GM21576 (cell line): ENCODE measurements around the gene FAM200B.
A peak's percentile ranks its signal among the peaks of the same experiment; 100 is the strongest.

Experiments used
- ATAC-seq: cut with Tn5 transposase; IDR thresholded peaks from one replicate; pipeline ENCODE4 v1.9.1; 2021; ENCODE audit warnings: mild to moderate bottlenecking, moderate library complexity; ENCODE audit not compliant: unreplicated experiment

FAM200B gene

GRCh38 chr4:15681372-15682241 lies at the start of gene FAM200B:
Gene FAM200B (plus strand): TSS chr4:15681827. CDS start chr4:15686978, 5,151 bp downstream.
- ATAC-seq: peak; percentile 92

DNA sequence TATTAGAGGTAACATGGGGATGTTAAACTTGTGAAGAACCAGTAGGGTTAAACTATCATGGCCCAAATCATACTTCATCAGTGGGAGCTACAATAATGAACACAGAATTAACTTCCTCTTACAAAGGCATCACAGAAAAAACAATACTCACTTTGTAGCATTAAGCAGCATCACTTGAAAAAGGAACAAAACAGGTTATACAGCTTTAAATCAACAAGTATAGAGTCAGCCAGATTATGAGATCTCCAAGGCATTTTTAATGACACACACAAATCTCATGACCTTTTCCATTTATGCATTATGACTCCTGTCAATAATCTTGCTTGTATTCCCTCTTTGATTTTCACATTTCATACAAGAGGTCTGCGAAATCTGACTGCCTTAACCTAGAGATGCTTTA lies 44.8 kb upstream of the FAM200B start:
- ATAC-seq: no peak

DNA sequence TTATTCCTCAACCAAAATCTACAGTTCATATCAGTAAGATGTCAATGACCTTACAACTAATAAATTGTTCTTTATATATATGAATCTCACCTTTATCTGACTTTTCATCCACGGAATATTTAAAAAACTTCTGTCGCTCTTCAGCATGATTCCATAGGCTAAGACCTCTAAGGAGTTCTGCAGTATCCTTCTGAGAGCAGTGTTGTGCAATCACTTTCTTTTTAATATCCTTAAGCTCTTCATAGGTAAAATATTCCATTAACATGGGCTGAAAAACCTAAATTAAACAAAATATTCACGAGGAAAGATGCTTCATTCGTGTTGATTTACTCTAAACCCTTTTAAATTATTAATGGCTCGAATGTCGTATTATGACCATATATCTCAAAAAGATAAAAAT lies 43.2 kb upstream of the FAM200B start:
- no peak for ATAC-seq

DNA sequence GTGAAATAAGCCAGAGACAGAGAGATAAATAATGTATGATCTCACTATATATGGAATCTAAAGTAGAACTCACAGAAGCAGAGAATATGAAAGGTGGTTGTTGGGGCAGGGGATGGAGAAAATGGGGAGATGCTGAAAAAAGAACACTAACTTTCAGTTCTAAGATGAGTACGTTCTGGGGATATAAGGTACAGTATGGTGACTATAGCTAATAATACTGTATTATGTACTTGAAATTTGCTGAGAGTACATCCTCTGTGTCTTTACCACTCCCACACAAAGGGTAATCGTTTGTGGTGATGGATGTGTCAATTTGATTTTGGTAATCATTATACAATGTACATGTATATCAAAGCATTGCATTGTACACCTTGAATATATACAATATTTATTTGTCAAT lies 33.0 kb upstream of the FAM200B start:
- no peak for ATAC-seq

DNA sequence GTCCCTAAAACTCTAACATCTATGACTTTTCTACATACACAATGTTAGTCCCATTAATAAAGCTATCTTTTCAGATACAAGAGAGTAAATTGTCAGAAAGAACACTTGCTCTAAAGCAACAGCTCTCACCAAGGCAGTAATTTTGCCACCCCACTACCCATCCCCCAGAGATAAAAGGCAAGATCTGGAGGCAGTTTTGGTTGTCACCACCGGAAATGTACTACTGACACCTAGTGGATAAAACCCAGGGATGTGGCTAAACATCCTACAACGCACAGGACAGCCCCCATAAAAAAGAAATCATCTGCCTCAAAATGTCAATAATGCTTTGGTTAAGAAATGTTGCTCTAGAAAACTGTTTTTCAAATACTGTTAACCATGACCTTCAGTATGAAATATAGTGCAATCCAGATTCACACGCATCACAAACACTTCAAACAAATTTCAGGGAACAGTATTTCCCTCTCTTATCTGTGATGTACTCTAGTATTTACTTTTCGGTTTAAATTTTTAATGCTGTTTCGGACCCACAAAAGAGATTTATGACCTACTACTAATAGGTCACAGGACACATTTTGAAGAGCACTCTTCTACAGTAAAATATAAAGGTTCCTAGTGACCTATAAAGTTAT lies 31.6 kb upstream of the FAM200B start:
- ATAC-seq: peak; percentile 39

GRCh38 chr4:15651676-15652075 lies 30.0 kb upstream of the FAM200B start:
- ATAC-seq: no peak

DNA sequence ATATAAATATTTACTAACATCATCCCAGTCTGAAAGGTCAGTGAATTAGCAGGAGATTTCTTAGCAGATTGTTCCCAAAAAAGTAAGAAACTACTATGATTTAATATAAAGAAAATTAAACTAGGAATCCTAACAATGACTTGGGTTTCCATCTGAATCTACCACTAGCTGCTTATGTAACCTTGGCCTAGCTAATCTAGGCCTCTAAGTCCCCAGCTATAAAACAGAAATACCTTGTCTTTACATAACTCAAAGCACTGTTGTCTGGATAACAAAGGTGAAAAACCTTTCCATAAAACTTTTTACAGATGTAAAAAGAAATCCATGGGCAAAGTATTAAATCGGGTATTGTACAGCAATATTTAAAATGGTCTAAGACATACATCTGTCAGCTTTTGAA lies 29.4 kb upstream of the FAM200B start:
- no peak for ATAC-seq

DNA sequence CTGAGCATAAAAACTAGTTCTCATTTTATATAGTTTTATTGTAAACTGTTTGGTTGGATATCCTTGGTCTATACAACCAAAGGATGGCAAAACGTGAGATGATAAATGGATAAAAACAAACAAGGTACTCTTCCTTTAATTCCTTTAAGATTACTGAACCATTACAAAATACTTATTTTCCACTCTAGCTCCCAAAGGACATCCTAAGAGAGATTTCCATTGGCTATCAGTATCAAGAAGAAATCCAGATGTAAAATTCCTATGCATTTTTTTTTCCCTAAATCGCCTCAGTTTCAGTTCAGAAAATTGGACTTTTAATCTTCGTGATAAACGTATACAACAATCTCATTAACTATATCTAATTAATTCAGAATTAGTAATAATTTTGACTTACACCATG lies 28.8 kb upstream of the FAM200B start:
- no peak for ATAC-seq

- no peak for ATAC-seq
Measured at GRCh38 chr4:15653420-15653819, 28.2 kb upstream of the FAM200B start.

- ATAC-seq: peak; percentile 20
Measured at GRCh38 chr4:15653864-15654592, 27.6 kb upstream of the FAM200B start.

- peak; percentile 40 for ATAC-seq
Measured at GRCh38 chr4:15654593-15655222, 26.9 kb upstream of the FAM200B start.

DNA sequence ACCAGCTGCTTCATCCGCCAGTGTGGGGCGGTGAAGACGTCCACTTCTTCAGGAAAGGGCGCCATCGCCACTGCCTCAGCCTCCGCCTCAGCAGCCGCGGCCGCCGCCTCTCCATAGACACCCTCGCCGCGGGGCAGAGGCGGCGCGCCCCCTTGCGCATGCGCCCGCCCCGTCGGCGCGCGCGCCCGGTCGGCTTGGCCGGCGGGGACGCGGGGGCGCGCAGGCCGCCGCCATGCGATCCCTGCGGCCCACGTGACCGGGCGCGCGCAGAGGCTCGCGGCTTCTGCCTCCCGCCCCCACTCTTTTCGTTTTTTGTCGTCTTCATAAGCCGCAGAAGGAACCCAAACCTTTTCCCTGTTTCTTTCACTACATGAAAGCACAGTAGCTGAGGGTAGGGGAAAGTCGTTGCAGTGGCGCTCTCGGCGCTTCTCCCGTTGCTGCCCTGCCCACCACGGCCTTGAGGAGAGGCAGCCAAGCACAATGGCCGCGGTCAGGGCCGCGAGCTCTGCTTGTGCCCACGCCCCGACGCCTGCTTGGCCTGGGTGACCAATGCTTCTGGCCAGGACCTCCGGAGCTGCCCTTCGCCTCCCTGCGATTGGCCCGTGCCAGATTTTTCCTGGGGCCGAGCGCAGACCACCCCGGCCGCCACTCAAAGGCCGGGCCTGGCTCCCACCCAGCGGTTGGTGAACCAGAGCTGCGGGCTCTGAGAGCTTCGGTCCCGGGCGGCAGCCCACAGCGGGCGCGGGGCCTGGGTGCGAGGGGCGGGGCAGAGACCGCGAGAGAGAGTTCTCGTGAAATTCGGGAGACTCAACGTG lies 26.2 kb upstream of the FAM200B start, which contains the start of gene FBXL5:
FBXL5 (minus strand) TSS at position 135 of the 815 bp plus-strand sequence; CDS start at position 65, 70 bp downstream.
- peak; percentile 61 for ATAC-seq

GRCh38 chr4:15656038-15656470 lies 25.6 kb upstream of the FAM200B start:
- no peak for ATAC-seq

DNA sequence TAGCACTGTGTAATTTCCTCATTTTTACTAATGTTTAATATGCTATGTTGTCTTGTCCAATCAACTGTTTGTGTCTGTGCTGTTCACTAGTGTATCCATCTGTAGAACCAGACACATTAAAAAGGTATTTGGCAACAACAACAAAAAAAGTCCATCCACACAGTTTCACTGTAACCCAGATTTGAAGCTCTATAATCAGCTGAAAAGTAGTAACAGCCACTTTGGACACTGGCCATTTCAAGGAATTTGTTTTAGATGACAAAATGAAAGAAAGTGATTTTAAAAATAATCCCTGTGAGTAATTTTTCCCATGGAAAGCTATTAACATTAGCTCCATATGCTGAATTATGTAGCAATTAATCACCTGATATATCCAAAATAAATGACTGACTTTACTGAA lies 24.3 kb upstream of the FAM200B start:
- no peak for ATAC-seq

- no peak for ATAC-seq
Measured at GRCh38 chr4:15658136-15658770, 23.4 kb upstream of the FAM200B start.

DNA sequence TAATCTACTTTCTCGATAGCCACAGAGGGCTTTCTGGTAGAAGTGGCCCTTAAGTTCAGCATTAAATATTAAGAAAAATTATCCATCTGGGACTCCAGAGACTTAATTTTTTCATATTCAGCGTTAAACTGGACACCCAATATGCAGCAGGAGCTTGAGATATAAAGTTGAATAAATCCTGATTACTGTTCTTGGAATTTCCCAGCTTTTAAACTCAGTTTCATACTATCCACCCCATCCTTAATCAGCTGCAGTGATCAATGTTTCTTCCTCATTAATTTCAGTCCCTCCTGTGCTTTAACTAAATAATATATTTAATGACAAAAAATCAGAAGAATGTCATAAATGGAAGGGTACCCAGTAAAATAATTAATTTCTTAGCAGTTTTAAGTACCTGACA lies 22.8 kb upstream of the FAM200B start:
- no peak for ATAC-seq

GRCh38 chr4:15659768-15660570 lies 21.7 kb upstream of the FAM200B start:
- ATAC-seq: no peak

GRCh38 chr4:15665753-15666365 lies 15.8 kb upstream of the FAM200B start:
- no peak for ATAC-seq
